ENCODE data around the gene UFSP1. TPM values are rescaled to one million over a fixed set of nuclear protein-coding genes. Genes with fewer than 3 reads are reported as not detected.

The UFSP1 gene
- total RNA-seq, 1 experiment from 2014 or later = 4.8 TPM

- CTCF ChIA-PET = interaction anchor here (0.6 to 2.2 kb wide), 20 partner anchors 13 to 318 kb away, joined by 3 to 14 read pairs (median 4); partner anchors contain the start of genes EPHB4, POP7, SLC12A9 and UFSP1
- Mint-ChIP-seq H3K4me1 (peaks cover 19% of the 10 kb centered on the region), H3K36me3 (peaks cover 84% of the 10 kb centered on the region), H3K27me3 (ENCODE audit: low read depth) (no peaks in the 10 kb centered on the region), H3K4me3 (peak within 1 kb of the TSS; percentile 98), H3K27ac (peak within 1 kb of the TSS; percentile 99), H3K9me3 (no peaks in the 10 kb centered on the region)
- ATAC-seq (peak; percentile 94), DNase-seq (ENCODE audit: low spot score) (peak; percentile 98)
- POLR2A ChIA-PET = interaction anchor here (0.6 to 3.1 kb wide), 15 partner anchors 8 to 261 kb away, joined by 3 to 71 read pairs (median 4); partner anchors contain the start of genes EPHB4, POP7, SLC12A9 and TRIP6
- no peak for TF ChIP-seq IRF2 (CRISPR knock-in tag; IDR thresholded peaks at IDR 0.05; ENCODE audit: borderline replicate concordance, low read depth)
- TF ChIP-seq MXD4 (CRISPR knock-in tag; IDR thresholded peaks at IDR 0.05; ENCODE audit: borderline replicate concordance) = no peak
- TF ChIP-seq, protein P1, sequence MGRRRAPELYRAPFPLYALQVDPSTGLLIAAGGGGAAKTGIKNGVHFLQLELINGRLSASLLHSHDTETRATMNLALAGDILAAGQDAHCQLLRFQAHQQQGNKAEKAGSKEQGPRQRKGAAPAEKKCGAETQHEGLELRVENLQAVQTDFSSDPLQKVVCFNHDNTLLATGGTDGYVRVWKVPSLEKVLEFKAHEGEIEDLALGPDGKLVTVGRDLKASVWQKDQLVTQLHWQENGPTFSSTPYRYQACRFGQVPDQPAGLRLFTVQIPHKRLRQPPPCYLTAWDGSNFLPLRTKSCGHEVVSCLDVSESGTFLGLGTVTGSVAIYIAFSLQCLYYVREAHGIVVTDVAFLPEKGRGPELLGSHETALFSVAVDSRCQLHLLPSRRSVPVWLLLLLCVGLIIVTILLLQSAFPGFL (CRISPR knock-in tag; IDR thresholded peaks at IDR 0.05; ENCODE audit: borderline replicate concordance) = no peak
- TF ChIP-seq TEAD1 (CRISPR knock-in tag; IDR thresholded peaks at IDR 0.05) = peak; percentile 61
- no peak for TF ChIP-seq NFYB (CRISPR knock-in tag; conservative IDR thresholded peaks at IDR 0.05; ENCODE audit: low read depth)
- no peak for TF ChIP-seq JUN (CRISPR knock-in tag; IDR thresholded peaks at IDR 0.05)
- TF ChIP-seq, protein P2, sequence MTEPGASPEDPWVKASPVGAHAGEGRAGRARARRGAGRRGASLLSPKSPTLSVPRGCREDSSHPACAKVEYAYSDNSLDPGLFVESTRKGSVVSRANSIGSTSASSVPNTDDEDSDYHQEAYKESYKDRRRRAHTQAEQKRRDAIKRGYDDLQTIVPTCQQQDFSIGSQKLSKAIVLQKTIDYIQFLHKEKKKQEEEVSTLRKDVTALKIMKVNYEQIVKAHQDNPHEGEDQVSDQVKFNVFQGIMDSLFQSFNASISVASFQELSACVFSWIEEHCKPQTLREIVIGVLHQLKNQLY (CRISPR knock-in tag; IDR thresholded peaks at IDR 0.05) = no peak
- TF ChIP-seq, protein P3, sequence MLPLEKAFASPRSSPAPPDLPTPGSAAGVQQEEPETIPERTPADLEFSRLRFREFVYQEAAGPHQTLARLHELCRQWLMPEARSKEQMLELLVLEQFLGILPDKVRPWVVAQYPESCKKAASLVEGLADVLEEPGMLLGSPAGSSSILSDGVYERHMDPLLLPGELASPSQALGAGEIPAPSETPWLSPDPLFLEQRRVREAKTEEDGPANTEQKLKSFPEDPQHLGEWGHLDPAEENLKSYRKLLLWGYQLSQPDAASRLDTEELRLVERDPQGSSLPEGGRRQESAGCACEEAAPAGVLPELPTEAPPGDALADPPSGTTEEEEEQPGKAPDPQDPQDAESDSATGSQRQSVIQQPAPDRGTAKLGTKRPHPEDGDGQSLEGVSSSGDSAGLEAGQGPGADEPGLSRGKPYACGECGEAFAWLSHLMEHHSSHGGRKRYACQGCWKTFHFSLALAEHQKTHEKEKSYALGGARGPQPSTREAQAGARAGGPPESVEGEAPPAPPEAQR (CRISPR knock-in tag; IDR thresholded peaks at IDR 0.05) = no peak
- TF ChIP-seq SP1 (CRISPR knock-in tag; conservative IDR thresholded peaks at IDR 0.05) = peak; percentile 98
- TF ChIP-seq, protein P4, sequence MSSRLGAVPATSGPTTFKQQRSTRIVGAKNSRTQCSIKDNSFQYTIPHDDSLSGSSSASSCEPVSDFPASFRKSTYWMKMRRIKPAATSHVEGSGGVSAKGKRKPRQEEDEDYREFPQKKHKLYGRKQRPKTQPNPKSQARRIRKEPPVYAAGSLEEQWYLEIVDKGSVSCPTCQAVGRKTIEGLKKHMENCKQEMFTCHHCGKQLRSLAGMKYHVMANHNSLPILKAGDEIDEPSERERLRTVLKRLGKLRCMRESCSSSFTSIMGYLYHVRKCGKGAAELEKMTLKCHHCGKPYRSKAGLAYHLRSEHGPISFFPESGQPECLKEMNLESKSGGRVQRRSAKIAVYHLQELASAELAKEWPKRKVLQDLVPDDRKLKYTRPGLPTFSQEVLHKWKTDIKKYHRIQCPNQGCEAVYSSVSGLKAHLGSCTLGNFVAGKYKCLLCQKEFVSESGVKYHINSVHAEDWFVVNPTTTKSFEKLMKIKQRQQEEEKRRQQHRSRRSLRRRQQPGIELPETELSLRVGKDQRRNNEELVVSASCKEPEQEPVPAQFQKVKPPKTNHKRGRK (CRISPR knock-in tag; IDR thresholded peaks at IDR 0.05; ENCODE audit: borderline replicate concordance) = no peak
- TF ChIP-seq JAZF1 (CRISPR knock-in tag; IDR thresholded peaks at IDR 0.05) = no peak
- no peak for TF ChIP-seq ATF6 (CRISPR knock-in tag; IDR thresholded peaks at IDR 0.05)
- no peak for TF ChIP-seq ZNF423 (CRISPR knock-in tag; IDR thresholded peaks at IDR 0.05)
- TF ChIP-seq SMAD4 (CRISPR knock-in tag; IDR thresholded peaks at IDR 0.05) = no peak
- TF ChIP-seq, protein P5, sequence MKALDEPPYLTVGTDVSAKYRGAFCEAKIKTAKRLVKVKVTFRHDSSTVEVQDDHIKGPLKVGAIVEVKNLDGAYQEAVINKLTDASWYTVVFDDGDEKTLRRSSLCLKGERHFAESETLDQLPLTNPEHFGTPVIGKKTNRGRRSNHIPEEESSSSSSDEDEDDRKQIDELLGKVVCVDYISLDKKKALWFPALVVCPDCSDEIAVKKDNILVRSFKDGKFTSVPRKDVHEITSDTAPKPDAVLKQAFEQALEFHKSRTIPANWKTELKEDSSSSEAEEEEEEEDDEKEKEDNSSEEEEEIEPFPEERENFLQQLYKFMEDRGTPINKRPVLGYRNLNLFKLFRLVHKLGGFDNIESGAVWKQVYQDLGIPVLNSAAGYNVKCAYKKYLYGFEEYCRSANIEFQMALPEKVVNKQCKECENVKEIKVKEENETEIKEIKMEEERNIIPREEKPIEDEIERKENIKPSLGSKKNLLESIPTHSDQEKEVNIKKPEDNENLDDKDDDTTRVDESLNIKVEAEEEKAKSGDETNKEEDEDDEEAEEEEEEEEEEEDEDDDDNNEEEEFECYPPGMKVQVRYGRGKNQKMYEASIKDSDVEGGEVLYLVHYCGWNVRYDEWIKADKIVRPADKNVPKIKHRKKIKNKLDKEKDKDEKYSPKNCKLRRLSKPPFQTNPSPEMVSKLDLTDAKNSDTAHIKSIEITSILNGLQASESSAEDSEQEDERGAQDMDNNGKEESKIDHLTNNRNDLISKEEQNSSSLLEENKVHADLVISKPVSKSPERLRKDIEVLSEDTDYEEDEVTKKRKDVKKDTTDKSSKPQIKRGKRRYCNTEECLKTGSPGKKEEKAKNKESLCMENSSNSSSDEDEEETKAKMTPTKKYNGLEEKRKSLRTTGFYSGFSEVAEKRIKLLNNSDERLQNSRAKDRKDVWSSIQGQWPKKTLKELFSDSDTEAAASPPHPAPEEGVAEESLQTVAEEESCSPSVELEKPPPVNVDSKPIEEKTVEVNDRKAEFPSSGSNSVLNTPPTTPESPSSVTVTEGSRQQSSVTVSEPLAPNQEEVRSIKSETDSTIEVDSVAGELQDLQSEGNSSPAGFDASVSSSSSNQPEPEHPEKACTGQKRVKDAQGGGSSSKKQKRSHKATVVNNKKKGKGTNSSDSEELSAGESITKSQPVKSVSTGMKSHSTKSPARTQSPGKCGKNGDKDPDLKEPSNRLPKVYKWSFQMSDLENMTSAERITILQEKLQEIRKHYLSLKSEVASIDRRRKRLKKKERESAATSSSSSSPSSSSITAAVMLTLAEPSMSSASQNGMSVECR (CRISPR knock-in tag; IDR thresholded peaks at IDR 0.05; ENCODE audit: borderline replicate concordance) = peak; percentile 61; the same call in 1 of the 2 replicates
- no peak for TF ChIP-seq ZNF138 (CRISPR knock-in tag; conservative IDR thresholded peaks at IDR 0.05)
- TF ChIP-seq KAT7 (CRISPR knock-in tag; IDR thresholded peaks at IDR 0.05; ENCODE audit: borderline replicate concordance) = peak; percentile 35; the same call in 1 of the 2 replicates
- no peak for TF ChIP-seq ZNF396 (CRISPR knock-in tag; IDR thresholded peaks at IDR 0.05; ENCODE audit: borderline replicate concordance)
- 0 out of 2 replicates have a peak, but pooled peaks have one; percentile 29 for TF ChIP-seq E2F4 (CRISPR knock-in tag; IDR thresholded peaks at IDR 0.05; ENCODE audit: borderline replicate concordance, low read depth)
- TF ChIP-seq SOX15 (CRISPR knock-in tag; IDR thresholded peaks at IDR 0.05) = no peak
- no peak for TF ChIP-seq ATF3 (CRISPR knock-in tag; conservative IDR thresholded peaks at IDR 0.05)
These were observed 14.7 kb downstream of the UFSP1 start, which contains the start of gene SRRT for GRCh38 chr7:100874577-100875355. Gene SRRT (plus strand): TSS chr7:100875103. CDS start chr7:100875591, 488 bp downstream.
